Ishikawa (cell line): ENCODE data around the gene URGCP.

ENCODE experiments used
- CEBPB ChIP-seq: IDR thresholded peaks from 2 replicates; pipeline ENCODE4 v1.6.1; 2012
- CREB1 ChIP-seq: IDR thresholded peaks from 2 replicates; pipeline ENCODE4 v1.6.1; 2012; ENCODE audit warnings: low read depth
- EGR1 ChIP-seq: IDR thresholded peaks from 2 replicates; pipeline ENCODE4 v1.6.1; 2012
- EP300 ChIP-seq: IDR thresholded peaks from 2 replicates; pipeline ENCODE4 v1.6.1; 2012; ENCODE audit warnings: borderline replicate concordance
- FOXM1 ChIP-seq: IDR thresholded peaks from 2 replicates; pipeline ENCODE4 v1.6.1; 2012; ENCODE audit warnings: low read depth, borderline replicate concordance
- MAX ChIP-seq: IDR thresholded peaks from 2 replicates; pipeline ENCODE4 v1.6.1; 2012
- NFIC ChIP-seq: IDR thresholded peaks from 2 replicates; pipeline ENCODE4 v1.6.1; 2012
- RAD21 ChIP-seq: IDR thresholded peaks from 2 replicates; pipeline ENCODE4 v1.6.1; 2012; ENCODE audit warnings: low read depth
- TAF1 ChIP-seq: IDR thresholded peaks from 2 replicates; pipeline ENCODE4 v1.6.1; 2012; ENCODE audit warnings: low read depth, mild to moderate bottlenecking
- TCF12 ChIP-seq: IDR thresholded peaks from 2 replicates; pipeline ENCODE4 v1.6.1; 2012; ENCODE audit warnings: low read depth
- TEAD4 ChIP-seq: IDR thresholded peaks from 2 replicates; pipeline ENCODE4 v1.6.1; 2012
- USF1 ChIP-seq: IDR thresholded peaks from 2 replicates; pipeline ENCODE4 v1.6.1; 2012
- YY1 ChIP-seq: IDR thresholded peaks from 2 replicates; pipeline ENCODE4 v1.6.1; 2012; ENCODE audit warnings: low read depth
- ZBTB7A ChIP-seq: IDR thresholded peaks from 2 replicates; pipeline ENCODE4 v1.6.1; 2012; ENCODE audit warnings: low read depth
- TF ChIP-seq, protein P1 (sequence below): IDR thresholded peaks from 2 replicates; pipeline ENCODE4 v1.6.1; 2012; ENCODE audit warnings: low read depth, mild to moderate bottlenecking

URGCP gene

DNA sequence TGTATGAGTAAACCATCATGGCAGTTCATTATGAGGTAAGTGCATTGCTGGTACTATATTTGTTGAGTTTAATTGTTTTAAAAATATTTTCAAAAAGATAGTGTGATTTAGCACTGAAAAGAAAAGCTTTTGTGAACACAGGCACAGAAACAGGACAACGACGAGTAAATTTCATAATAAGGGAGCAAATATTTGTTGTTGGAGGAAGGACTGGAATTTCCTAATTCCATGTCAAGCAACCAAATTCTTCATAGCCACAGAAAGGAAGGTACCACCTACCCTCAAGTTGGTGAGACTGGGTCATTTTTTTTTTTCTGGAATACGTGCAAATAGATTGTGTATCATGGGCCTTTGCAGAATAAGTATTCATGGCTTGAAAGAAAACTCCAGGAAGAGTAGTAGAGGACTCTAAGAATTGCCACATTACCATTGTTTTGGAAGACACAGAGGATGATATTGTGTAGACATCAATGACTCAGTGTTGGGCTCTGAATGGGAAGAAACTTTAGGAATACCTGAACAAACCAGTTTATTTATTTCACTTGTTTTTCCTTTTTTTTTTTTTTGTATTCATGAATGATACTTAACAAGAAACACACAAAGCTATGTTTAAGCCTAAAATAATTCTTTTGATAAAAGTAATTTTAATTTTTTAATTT is 27.6 kb upstream of the URGCP start:
- TF ChIP-seq MAX (no peak), ZBTB7A (no peak), CREB1 (no peak), TCF12 (no peak), USF1 (no peak), EP300 (no peak), TEAD4 (no peak), CEBPB (no peak), YY1 (no peak), RAD21 (no peak)
- TF ChIP-seq, protein P1, sequence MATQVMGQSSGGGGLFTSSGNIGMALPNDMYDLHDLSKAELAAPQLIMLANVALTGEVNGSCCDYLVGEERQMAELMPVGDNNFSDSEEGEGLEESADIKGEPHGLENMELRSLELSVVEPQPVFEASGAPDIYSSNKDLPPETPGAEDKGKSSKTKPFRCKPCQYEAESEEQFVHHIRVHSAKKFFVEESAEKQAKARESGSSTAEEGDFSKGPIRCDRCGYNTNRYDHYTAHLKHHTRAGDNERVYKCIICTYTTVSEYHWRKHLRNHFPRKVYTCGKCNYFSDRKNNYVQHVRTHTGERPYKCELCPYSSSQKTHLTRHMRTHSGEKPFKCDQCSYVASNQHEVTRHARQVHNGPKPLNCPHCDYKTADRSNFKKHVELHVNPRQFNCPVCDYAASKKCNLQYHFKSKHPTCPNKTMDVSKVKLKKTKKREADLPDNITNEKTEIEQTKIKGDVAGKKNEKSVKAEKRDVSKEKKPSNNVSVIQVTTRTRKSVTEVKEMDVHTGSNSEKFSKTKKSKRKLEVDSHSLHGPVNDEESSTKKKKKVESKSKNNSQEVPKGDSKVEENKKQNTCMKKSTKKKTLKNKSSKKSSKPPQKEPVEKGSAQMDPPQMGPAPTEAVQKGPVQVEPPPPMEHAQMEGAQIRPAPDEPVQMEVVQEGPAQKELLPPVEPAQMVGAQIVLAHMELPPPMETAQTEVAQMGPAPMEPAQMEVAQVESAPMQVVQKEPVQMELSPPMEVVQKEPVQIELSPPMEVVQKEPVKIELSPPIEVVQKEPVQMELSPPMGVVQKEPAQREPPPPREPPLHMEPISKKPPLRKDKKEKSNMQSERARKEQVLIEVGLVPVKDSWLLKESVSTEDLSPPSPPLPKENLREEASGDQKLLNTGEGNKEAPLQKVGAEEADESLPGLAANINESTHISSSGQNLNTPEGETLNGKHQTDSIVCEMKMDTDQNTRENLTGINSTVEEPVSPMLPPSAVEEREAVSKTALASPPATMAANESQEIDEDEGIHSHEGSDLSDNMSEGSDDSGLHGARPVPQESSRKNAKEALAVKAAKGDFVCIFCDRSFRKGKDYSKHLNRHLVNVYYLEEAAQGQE: no peak

GRCh38 chr7:43931346-43931745 is 24.9 kb upstream of the URGCP start:
- TF ChIP-seq CREB1: no peak
- no peak for TF ChIP-seq EGR1
- TF ChIP-seq, protein P1: no peak
- no peak for TF ChIP-seq USF1
- TF ChIP-seq RAD21: no peak
- no peak for TF ChIP-seq CEBPB

GRCh38 chr7:43929529-43930457 is 23.4 kb upstream of the URGCP start:
- TF ChIP-seq TEAD4: no peak
- no peak for TF ChIP-seq EGR1
- no peak for TF ChIP-seq YY1
- no peak for TF ChIP-seq TCF12
- TF ChIP-seq CREB1: no peak

- no peak for TF ChIP-seq EP300
- no peak for TF ChIP-seq ZBTB7A
- TF ChIP-seq TCF12: no peak
- TF ChIP-seq NFIC: no peak
- no peak for TF ChIP-seq MAX
- no peak for TF ChIP-seq RAD21
- no peak for TF ChIP-seq TAF1
- TF ChIP-seq YY1: no peak
- TF ChIP-seq EGR1: no peak
- no peak for TF ChIP-seq FOXM1
- no peak for TF ChIP-seq CREB1
- no peak for TF ChIP-seq TEAD4
- no peak for TF ChIP-seq USF1
- no peak for TF ChIP-seq CEBPB
- TF ChIP-seq, protein P1: no peak
Measured at GRCh38 chr7:43927810-43928209, 21.4 kb upstream of the URGCP start.
